NCI-H524 (cell line): ENCODE data around the gene SMIM27.
"Not testable (repeated sequence)": the region's sequence is repeated elsewhere in the genome, so short reads cannot be mapped to it uniquely, and the experiment has no call there.

Source experiments
- DNase-seq, 2 experiments: peaks; one replicate each; lab custom pipeline; 2025; lab: John Stamatoyannopoulos, UW

SMIM27 gene

GRCh38 chr9:32596936-32597335, 44.8 kb downstream of the SMIM27 start:
- no peak for DNase-seq

- not testable (repeated sequence) for DNase-seq
These were observed 46.9 kb downstream of the SMIM27 start for GRCh38 chr9:32599021-32599420.
